HEK293 (cell line): Measurements from ENCODE around the gene CSNK1G1.
A peak's percentile ranks its signal among the peaks of the same experiment; 100 is the strongest.

Experiments used
- CTCF ChIA-PET: fragments of 350-600 bp; formaldehyde crosslinking; extraction: SDS; loops from one replicate; lab custom pipeline; 2021; ENCODE audit warnings: antibody characterized with exemption; lab: Yijun Ruan, JAX
- POLR2A ChIA-PET: fragments of 300-600 bp; formaldehyde crosslinking; extraction: SDS; loops from one replicate; lab custom pipeline; 2020; ENCODE audit warnings: antibody characterized with exemption, inconsistent platforms; lab: Yijun Ruan, JAX
- H3K27ac ChIP-seq: fragments of 200-500 bp; sonication (Bioruptor generic); 2 replicates; pipeline ENCODE4 v1.5.1; 2014; ENCODE audit warnings: low read depth, low read length, control low read depth, inconsistent platforms; ENCODE audit errors: extremely low read depth
- H3K36me3 ChIP-seq, 2 experiments: fragments of 200-500 bp in 1 of 2; sonication (Bioruptor generic) in 1 of 2; 1 replicate in 1 of 2; 2 replicates in 1 of 2; pipeline ENCODE4 v1.5.1; 2014 to 2017; ENCODE audit warnings: inconsistent platforms in 2 of 2, low read length in 2 of 2; ENCODE audit not compliant: control insufficient read depth in 2 of 2, insufficient read depth in 1 of 2
- H3K4me1 ChIP-seq: fragments of 200-500 bp; sonication (Bioruptor generic); 2 replicates; pipeline ENCODE4 v1.5.1; 2014; ENCODE audit warnings: mild to moderate bottlenecking, low read length, inconsistent platforms; ENCODE audit not compliant: control insufficient read depth, insufficient read depth
- H3K4me3 ChIP-seq: 2 replicates; pipeline ENCODE4 v1.5.1; 2011; ENCODE audit warnings: low read depth, mild to moderate bottlenecking, control low read depth, low read length, moderate library complexity
- H3K9me3 ChIP-seq: fragments of 200-500 bp; sonication (Bioruptor generic); 2 replicates; pipeline ENCODE4 v1.5.1; 2014; ENCODE audit warnings: low read depth, low read length, inconsistent platforms; ENCODE audit not compliant: control insufficient read depth, insufficient read depth
- BCL11A ChIP-seq: fragments of 450-650 bp; formaldehyde crosslinking; IDR thresholded peaks from 2 replicates; pipeline ENCODE4 v1.5.1; 2016; ENCODE audit warnings: low read depth, missing biosample characterization, missing genetic modification characterization
- GLI2 ChIP-seq: fragments of 450-650 bp; formaldehyde crosslinking; IDR thresholded peaks from 2 replicates; pipeline ENCODE4; 2017; ENCODE audit warnings: missing biosample characterization, missing genetic modification characterization, low read depth, borderline replicate concordance
- KLF9 ChIP-seq: fragments of 450-650 bp; formaldehyde crosslinking; IDR thresholded peaks from 2 replicates; pipeline ENCODE4 v1.5.1; 2016; ENCODE audit warnings: missing biosample characterization, missing genetic modification characterization, low read depth
- OSR2 ChIP-seq: fragments of 450-650 bp; formaldehyde crosslinking; IDR thresholded peaks from 2 replicates; pipeline ENCODE4 v1.5.1; 2016; ENCODE audit warnings: missing biosample characterization, missing genetic modification characterization
- ZBTB8A ChIP-seq: fragments of 450-650 bp; formaldehyde crosslinking; IDR thresholded peaks from 2 replicates; pipeline ENCODE4 v1.5.1; 2016; ENCODE audit warnings: missing biosample characterization, missing genetic modification characterization
- ZNF112 ChIP-seq: fragments of 450-650 bp; formaldehyde crosslinking; IDR thresholded peaks from 2 replicates; pipeline ENCODE4 v1.5.0; 2017; ENCODE audit warnings: missing biosample characterization, missing genetic modification characterization
- ZNF2 ChIP-seq: fragments of 450-650 bp; formaldehyde crosslinking; IDR thresholded peaks from 2 replicates; pipeline ENCODE4 v1.5.1; 2016; ENCODE audit warnings: missing biosample characterization, missing genetic modification characterization
- ZNF223 ChIP-seq: fragments of 450-650 bp; formaldehyde crosslinking; IDR thresholded peaks from 2 replicates; pipeline ENCODE4 v1.5.1; 2016; ENCODE audit warnings: missing biosample characterization, missing genetic modification characterization
- ZNF248 ChIP-seq: fragments of 450-650 bp; formaldehyde crosslinking; IDR thresholded peaks from 2 replicates; pipeline ENCODE4 v1.5.1; 2017; ENCODE audit warnings: missing biosample characterization, missing genetic modification characterization
- ZNF292 ChIP-seq: fragments of 450-650 bp; formaldehyde crosslinking; IDR thresholded peaks from 2 replicates; pipeline ENCODE4 v1.5.1; 2016; ENCODE audit warnings: low read depth, missing biosample characterization, missing genetic modification characterization, borderline replicate concordance
- ZNF37A ChIP-seq: fragments of 450-650 bp; IDR thresholded peaks from 2 replicates; pipeline ENCODE4 v1.5.1; 2018; ENCODE audit warnings: missing biosample characterization, missing genetic modification characterization
- ZNF473 ChIP-seq: fragments of 450-650 bp; formaldehyde crosslinking; IDR thresholded peaks from 2 replicates; pipeline ENCODE4 v1.5.1; 2017; ENCODE audit warnings: missing biosample characterization, missing genetic modification characterization
- ZNF48 ChIP-seq: fragments of 450-650 bp; formaldehyde crosslinking; IDR thresholded peaks from 2 replicates; pipeline ENCODE4 v1.5.1; 2016; ENCODE audit warnings: missing biosample characterization, missing genetic modification characterization
- ZNF488 ChIP-seq: fragments of 450-650 bp; formaldehyde crosslinking; IDR thresholded peaks from 2 replicates; pipeline ENCODE4 v1.5.1; 2016; ENCODE audit warnings: missing biosample characterization, missing genetic modification characterization
- ZNF513 ChIP-seq: fragments of 450-650 bp; IDR thresholded peaks from 2 replicates; pipeline ENCODE4 v1.5.1; 2018; ENCODE audit warnings: missing biosample characterization, missing genetic modification characterization
- ZNF571 ChIP-seq: fragments of 450-650 bp; formaldehyde crosslinking; IDR thresholded peaks from 2 replicates; pipeline ENCODE4 v1.5.0; 2017; ENCODE audit warnings: missing biosample characterization, missing genetic modification characterization
- ZNF654 ChIP-seq: fragments of 450-650 bp; formaldehyde crosslinking; IDR thresholded peaks from 2 replicates; pipeline ENCODE4 v1.5.1; 2016; ENCODE audit warnings: low read depth, missing biosample characterization, missing genetic modification characterization
- ZNF701 ChIP-seq: fragments of 450-650 bp; formaldehyde crosslinking; IDR thresholded peaks from 2 replicates; pipeline ENCODE4 v1.5.1; 2016; ENCODE audit warnings: missing biosample characterization, missing genetic modification characterization
- ZXDB ChIP-seq: fragments of 450-650 bp; formaldehyde crosslinking; IDR thresholded peaks from 2 replicates; pipeline ENCODE4 v1.5.1; 2016; ENCODE audit warnings: missing biosample characterization, missing genetic modification characterization
- TF ChIP-seq, protein P1 (sequence below): fragments of 450-650 bp; formaldehyde crosslinking; IDR thresholded peaks from 2 replicates; pipeline ENCODE4 v1.5.1; 2016; ENCODE audit warnings: missing biosample characterization, missing genetic modification characterization
- TF ChIP-seq, protein P2 (sequence below): fragments of 450-650 bp; formaldehyde crosslinking; IDR thresholded peaks from 2 replicates; pipeline ENCODE4 v1.5.1; 2016; ENCODE audit warnings: missing biosample characterization, missing genetic modification characterization, borderline replicate concordance
- TF ChIP-seq, protein P3 (sequence below): fragments of 450-650 bp; IDR thresholded peaks from 2 replicates; pipeline ENCODE4 v1.5.1; 2018; ENCODE audit warnings: missing biosample characterization, mild to moderate bottlenecking, missing genetic modification characterization

Gene CSNK1G1

DNA sequence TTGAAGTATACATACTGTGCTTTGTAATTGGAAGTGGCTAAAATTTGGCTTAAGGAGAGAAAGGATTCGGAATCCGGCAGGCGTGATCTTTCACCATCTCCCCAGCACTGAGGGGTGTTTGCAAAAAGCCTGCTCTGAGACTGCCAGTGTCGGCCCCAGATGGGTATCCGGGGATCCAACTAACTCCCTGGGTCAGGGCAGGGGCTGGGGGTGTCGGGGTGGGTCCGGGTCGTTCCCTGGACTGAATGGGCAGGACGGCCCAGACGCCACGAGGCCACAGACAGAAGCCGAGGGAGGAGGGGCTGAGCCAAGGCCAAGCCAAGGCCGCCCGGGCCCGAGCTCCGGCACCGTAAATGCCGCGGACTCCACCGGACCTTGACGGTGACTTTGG, 193.5 kb downstream of the CSNK1G1 start:
- no peaks in the 10 kb centered on the region; the same call in 1 of the 2 replicates for H3K4me1 ChIP-seq
- H3K4me3 ChIP-seq: peak overlapping the region; percentile 91
- POLR2A ChIA-PET: interaction anchor here (0.6 to 2.1 kb wide), 4 partner anchors 9 to 522 kb away, joined by 3 to 12 read pairs (median 5); partner anchors contain the start of gene SNX22
- no peaks in the 10 kb centered on the region for H3K9me3 ChIP-seq
- CTCF ChIA-PET: interaction anchor here (1.8 kb wide), 1 partner anchor 9 kb away, joined by 16 read pairs; no protein-coding TSS in a partner anchor
- peaks cover 12 to 38% of the 10 kb centered on the region in 2 experiments; a peak in 2 of 3 replicates for H3K36me3 ChIP-seq
- TF ChIP-seq ZNF654 (tag by site-specific recombination) (no peak), ZNF571 (tag by site-specific recombination) (no peak), ZNF48 (tag by site-specific recombination) (no peak), ZNF488 (tag by site-specific recombination) (no peak), ZXDB (tag by site-specific recombination) (peak; percentile 27; the same call in 1 of the 2 replicates)
- TF ChIP-seq, all 188 proteins: peak for 1
- H3K27ac ChIP-seq: peak overlapping the region; percentile 64

DNA sequence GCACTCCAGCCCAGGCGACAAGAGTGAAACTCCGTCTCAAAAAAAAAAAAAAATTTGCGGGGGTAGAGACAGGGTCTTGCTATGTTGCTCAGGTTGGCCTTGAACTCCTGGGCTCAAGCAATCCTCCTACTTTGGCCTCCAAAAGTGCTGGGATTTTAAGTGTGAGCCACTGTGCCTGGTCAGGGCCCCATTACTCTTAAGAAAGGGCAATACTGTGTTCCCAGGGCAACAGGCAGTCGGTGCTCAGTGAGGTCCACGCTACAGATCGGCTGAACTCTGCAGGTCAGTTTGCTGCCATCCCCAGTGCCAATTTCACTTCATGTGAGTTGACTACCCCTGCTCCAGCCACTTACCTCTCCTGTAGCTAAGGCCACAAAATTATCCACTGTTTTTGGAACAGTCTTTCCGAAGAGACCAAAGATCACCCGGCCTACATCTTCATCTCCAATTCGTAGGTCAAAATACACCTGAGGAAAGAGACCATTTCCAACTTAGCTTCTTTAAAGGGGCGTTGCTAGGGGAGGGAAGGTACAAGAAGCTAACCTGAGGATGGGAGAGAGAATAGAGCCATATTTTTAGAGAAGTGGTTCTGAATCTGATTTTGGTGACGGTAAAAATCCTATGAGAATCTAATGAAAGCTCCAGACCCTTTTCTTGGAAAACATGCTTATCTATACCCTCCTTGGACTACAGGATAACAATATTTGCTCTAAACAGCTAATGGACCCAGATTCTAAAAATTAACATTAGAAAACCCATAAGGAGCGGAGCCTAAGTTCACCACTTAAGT, 194.1 kb downstream of the CSNK1G1 start:
- Histone ChIP-seq H3K36me3 (peaks cover 12 to 44% of the 10 kb centered on the region in 2 experiments; a peak in 2 of 3 replicates), H3K4me1 (no peaks in the 10 kb centered on the region; the same call in 1 of the 2 replicates), H3K27ac (peak overlapping the region; percentile 64), H3K4me3 (peak overlapping the region; percentile 91), H3K9me3 (no peaks in the 10 kb centered on the region)
- ChIA-PET POLR2A (interaction anchor here (0.6 to 2.1 kb wide), 3 partner anchors 9 to 12 kb away, joined by 3 to 12 read pairs (median 7); partner anchors contain the start of gene SNX22), CTCF (interaction anchor here (1.8 kb wide), 1 partner anchor 9 kb away, joined by 16 read pairs; no protein-coding TSS in a partner anchor)
- TF ChIP-seq ZNF292 (tag by site-specific recombination) (no peak), KLF9 (no peak), OSR2 (tag by site-specific recombination) (no peak), ZNF571 (tag by site-specific recombination) (no peak), ZNF2 (no peak), ZNF223 (tag by site-specific recombination) (no peak), ZNF112 (tag by site-specific recombination) (no peak), BCL11A (no peak), ZNF248 (tag by site-specific recombination) (no peak), ZNF473 (tag by site-specific recombination) (no peak), ZNF701 (tag by site-specific recombination) (no peak), GLI2 (tag by site-specific recombination) (no peak), ZNF37A (tag by site-specific recombination) (no peak), ZNF513 (tag by site-specific recombination) (no peak), ZBTB8A (tag by site-specific recombination) (no peak)
- TF ChIP-seq, protein P1, sequence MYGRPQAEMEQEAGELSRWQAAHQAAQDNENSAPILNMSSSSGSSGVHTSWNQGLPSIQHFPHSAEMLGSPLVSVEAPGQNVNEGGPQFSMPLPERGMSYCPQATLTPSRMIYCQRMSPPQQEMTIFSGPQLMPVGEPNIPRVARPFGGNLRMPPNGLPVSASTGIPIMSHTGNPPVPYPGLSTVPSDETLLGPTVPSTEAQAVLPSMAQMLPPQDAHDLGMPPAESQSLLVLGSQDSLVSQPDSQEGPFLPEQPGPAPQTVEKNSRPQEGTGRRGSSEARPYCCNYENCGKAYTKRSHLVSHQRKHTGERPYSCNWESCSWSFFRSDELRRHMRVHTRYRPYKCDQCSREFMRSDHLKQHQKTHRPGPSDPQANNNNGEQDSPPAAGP (tag by site-specific recombination): no peak
- TF ChIP-seq, protein P2, sequence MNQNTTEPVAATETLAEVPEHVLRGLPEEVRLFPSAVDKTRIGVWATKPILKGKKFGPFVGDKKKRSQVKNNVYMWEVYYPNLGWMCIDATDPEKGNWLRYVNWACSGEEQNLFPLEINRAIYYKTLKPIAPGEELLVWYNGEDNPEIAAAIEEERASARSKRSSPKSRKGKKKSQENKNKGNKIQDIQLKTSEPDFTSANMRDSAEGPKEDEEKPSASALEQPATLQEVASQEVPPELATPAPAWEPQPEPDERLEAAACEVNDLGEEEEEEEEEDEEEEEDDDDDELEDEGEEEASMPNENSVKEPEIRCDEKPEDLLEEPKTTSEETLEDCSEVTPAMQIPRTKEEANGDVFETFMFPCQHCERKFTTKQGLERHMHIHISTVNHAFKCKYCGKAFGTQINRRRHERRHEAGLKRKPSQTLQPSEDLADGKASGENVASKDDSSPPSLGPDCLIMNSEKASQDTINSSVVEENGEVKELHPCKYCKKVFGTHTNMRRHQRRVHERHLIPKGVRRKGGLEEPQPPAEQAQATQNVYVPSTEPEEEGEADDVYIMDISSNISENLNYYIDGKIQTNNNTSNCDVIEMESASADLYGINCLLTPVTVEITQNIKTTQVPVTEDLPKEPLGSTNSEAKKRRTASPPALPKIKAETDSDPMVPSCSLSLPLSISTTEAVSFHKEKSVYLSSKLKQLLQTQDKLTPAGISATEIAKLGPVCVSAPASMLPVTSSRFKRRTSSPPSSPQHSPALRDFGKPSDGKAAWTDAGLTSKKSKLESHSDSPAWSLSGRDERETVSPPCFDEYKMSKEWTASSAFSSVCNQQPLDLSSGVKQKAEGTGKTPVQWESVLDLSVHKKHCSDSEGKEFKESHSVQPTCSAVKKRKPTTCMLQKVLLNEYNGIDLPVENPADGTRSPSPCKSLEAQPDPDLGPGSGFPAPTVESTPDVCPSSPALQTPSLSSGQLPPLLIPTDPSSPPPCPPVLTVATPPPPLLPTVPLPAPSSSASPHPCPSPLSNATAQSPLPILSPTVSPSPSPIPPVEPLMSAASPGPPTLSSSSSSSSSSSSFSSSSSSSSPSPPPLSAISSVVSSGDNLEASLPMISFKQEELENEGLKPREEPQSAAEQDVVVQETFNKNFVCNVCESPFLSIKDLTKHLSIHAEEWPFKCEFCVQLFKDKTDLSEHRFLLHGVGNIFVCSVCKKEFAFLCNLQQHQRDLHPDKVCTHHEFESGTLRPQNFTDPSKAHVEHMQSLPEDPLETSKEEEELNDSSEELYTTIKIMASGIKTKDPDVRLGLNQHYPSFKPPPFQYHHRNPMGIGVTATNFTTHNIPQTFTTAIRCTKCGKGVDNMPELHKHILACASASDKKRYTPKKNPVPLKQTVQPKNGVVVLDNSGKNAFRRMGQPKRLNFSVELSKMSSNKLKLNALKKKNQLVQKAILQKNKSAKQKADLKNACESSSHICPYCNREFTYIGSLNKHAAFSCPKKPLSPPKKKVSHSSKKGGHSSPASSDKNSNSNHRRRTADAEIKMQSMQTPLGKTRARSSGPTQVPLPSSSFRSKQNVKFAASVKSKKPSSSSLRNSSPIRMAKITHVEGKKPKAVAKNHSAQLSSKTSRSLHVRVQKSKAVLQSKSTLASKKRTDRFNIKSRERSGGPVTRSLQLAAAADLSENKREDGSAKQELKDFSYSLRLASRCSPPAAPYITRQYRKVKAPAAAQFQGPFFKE (tag by site-specific recombination): no peak
- TF ChIP-seq, protein P3, sequence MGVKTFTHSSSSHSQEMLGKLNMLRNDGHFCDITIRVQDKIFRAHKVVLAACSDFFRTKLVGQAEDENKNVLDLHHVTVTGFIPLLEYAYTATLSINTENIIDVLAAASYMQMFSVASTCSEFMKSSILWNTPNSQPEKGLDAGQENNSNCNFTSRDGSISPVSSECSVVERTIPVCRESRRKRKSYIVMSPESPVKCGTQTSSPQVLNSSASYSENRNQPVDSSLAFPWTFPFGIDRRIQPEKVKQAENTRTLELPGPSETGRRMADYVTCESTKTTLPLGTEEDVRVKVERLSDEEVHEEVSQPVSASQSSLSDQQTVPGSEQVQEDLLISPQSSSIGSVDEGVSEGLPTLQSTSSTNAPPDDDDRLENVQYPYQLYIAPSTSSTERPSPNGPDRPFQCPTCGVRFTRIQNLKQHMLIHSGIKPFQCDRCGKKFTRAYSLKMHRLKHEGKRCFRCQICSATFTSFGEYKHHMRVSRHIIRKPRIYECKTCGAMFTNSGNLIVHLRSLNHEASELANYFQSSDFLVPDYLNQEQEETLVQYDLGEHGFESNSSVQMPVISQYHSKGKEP: no peak
